Measurements from ENCODE around the gene HECW1.

GRCh38 chr7:43081603-43082002, 30.8 kb upstream of the HECW1 start:
- TF ChIP-seq, protein P1, sequence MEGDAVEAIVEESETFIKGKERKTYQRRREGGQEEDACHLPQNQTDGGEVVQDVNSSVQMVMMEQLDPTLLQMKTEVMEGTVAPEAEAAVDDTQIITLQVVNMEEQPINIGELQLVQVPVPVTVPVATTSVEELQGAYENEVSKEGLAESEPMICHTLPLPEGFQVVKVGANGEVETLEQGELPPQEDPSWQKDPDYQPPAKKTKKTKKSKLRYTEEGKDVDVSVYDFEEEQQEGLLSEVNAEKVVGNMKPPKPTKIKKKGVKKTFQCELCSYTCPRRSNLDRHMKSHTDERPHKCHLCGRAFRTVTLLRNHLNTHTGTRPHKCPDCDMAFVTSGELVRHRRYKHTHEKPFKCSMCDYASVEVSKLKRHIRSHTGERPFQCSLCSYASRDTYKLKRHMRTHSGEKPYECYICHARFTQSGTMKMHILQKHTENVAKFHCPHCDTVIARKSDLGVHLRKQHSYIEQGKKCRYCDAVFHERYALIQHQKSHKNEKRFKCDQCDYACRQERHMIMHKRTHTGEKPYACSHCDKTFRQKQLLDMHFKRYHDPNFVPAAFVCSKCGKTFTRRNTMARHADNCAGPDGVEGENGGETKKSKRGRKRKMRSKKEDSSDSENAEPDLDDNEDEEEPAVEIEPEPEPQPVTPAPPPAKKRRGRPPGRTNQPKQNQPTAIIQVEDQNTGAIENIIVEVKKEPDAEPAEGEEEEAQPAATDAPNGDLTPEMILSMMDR (conservative IDR thresholded peaks at IDR 0.05; ENCODE audit: low read length), result no peak
- no peak for TF ChIP-seq EZH2phosphoT487 (IDR thresholded peaks at IDR 0.05; ENCODE audit: borderline replicate concordance)
